H9 (cell line): ENCODE data around the gene SPTLC3. TPM values are rescaled to one million over a fixed set of nuclear protein-coding genes. Genes with fewer than 3 reads are reported as not detected.
A peak's percentile ranks its signal among the peaks of the same experiment; 100 is the strongest.

ENCODE experiments used
- DNase-seq: peaks from one replicate; pipeline ENCODE4 v3.0.0-alpha.2; 2017
- H2AFZ ChIP-seq: one replicate; pipeline ENCODE4 v1.6.1; 2013; ENCODE audit warnings: mild to moderate bottlenecking, low read length, control low read depth, moderate library complexity
- H2AK5ac ChIP-seq: 2 replicates; pipeline ENCODE4 v1.6.1; 2013; ENCODE audit warnings: low read length, control low read depth, mixed read lengths; ENCODE audit not compliant: insufficient read length
- H2BK120ac ChIP-seq: one replicate; pipeline ENCODE4 v1.6.1; 2013; ENCODE audit warnings: low read depth, mild to moderate bottlenecking, low read length, control low read depth, inconsistent platforms; ENCODE audit not compliant: poor library complexity, severe bottlenecking
- H2BK12ac ChIP-seq: 2 replicates; pipeline ENCODE4 v1.6.1; 2013; ENCODE audit warnings: low read length, control low read depth, mixed read lengths, low read depth; ENCODE audit not compliant: insufficient read length
- H2BK15ac ChIP-seq: 2 replicates; pipeline ENCODE4 v1.6.1; 2013; ENCODE audit warnings: low read depth, low read length, control low read depth
- H2BK20ac ChIP-seq: one replicate; pipeline ENCODE4 v1.6.1; 2013; ENCODE audit warnings: low read depth, mild to moderate bottlenecking, low read length, control low read depth, inconsistent platforms; ENCODE audit not compliant: poor library complexity, severe bottlenecking
- H2BK5ac ChIP-seq: 2 replicates; pipeline ENCODE4 v1.6.1; 2013; ENCODE audit warnings: low read length, control low read depth, mixed read lengths; ENCODE audit not compliant: insufficient read length
- H3K14ac ChIP-seq: 2 replicates; pipeline ENCODE4 v1.6.1; 2013; ENCODE audit warnings: low read length, control low read depth; ENCODE audit not compliant: insufficient read depth
- H3K18ac ChIP-seq: 2 replicates; pipeline ENCODE4 v1.6.1; 2013; ENCODE audit warnings: low read depth, mild to moderate bottlenecking, mixed read lengths, low read length, control low read depth; ENCODE audit not compliant: insufficient read length
- H3K23ac ChIP-seq: 2 replicates; pipeline ENCODE4 v1.6.1; 2013; ENCODE audit warnings: low read length, control low read depth, mixed read lengths, low read depth; ENCODE audit not compliant: insufficient read length
- H3K23me2 ChIP-seq: 2 replicates; pipeline ENCODE4 v1.6.1; 2013; ENCODE audit warnings: low read depth, mild to moderate bottlenecking, mixed read lengths, low read length, control low read depth; ENCODE audit not compliant: insufficient read length, poor library complexity, severe bottlenecking
- H3K27ac ChIP-seq: 2 replicates; pipeline ENCODE4 v1.5.1; 2013; ENCODE audit warnings: low read length, control low read depth, mixed read lengths, low read depth; ENCODE audit not compliant: insufficient read length
- H3K27me3 ChIP-seq: 2 replicates; pipeline ENCODE4 v1.6.1; 2013; ENCODE audit warnings: low read length, control low read depth, inconsistent platforms; ENCODE audit not compliant: insufficient read depth
- H3K4ac ChIP-seq: 2 replicates; pipeline ENCODE4 v1.6.1; 2013; ENCODE audit warnings: low read depth, mild to moderate bottlenecking, control low read depth, inconsistent platforms, low read length, moderate library complexity
- H3K4me1 ChIP-seq: 2 replicates; pipeline ENCODE4 v1.6.1; 2013; ENCODE audit warnings: low read length, control low read depth, inconsistent platforms; ENCODE audit not compliant: insufficient read depth
- H3K4me2 ChIP-seq: 2 replicates; pipeline ENCODE4 v1.6.1; 2013; ENCODE audit warnings: low read length, control low read depth, mixed read lengths; ENCODE audit not compliant: insufficient read length, insufficient read depth
- H3K56ac ChIP-seq: 2 replicates; pipeline ENCODE4 v1.6.1; 2013; ENCODE audit warnings: low read depth, mild to moderate bottlenecking, mixed read lengths, low read length, control low read depth; ENCODE audit not compliant: insufficient read length
- H3K79me1 ChIP-seq: 2 replicates; pipeline ENCODE4 v1.6.1; 2013; ENCODE audit warnings: low read depth, mild to moderate bottlenecking, moderate library complexity, low read length, control low read depth, inconsistent platforms; ENCODE audit not compliant: insufficient read depth, poor library complexity, severe bottlenecking
- H3K79me2 ChIP-seq: 2 replicates; pipeline ENCODE4 v1.6.1; 2013; ENCODE audit warnings: low read length, control low read depth, inconsistent platforms; ENCODE audit not compliant: insufficient read depth
- H3K9ac ChIP-seq: 2 replicates; pipeline ENCODE4 v1.6.1; 2013; ENCODE audit warnings: low read length, control low read depth, mixed read lengths; ENCODE audit not compliant: insufficient read length; ENCODE audit errors: extremely low read depth
- H3K9me3 ChIP-seq: one replicate; pipeline ENCODE4 v1.6.1; 2013; ENCODE audit warnings: low read depth, low read length, inconsistent platforms; ENCODE audit not compliant: control insufficient read depth
- H3T11ph ChIP-seq: one replicate; pipeline ENCODE4 v1.6.1; 2013; ENCODE audit warnings: mild to moderate bottlenecking, low read length, control low read depth, inconsistent platforms
- H4K20me1 ChIP-seq: one replicate; pipeline ENCODE4 v1.6.1; 2013; ENCODE audit not compliant: control insufficient read depth, insufficient read length, insufficient read depth
- H4K5ac ChIP-seq: 2 replicates; pipeline ENCODE4 v1.6.1; 2013; ENCODE audit warnings: low read depth, mild to moderate bottlenecking, mixed read lengths, low read length, control low read depth; ENCODE audit not compliant: insufficient read length
- H4K8ac ChIP-seq: replicated peaks from 2 replicates; pipeline ENCODE4 v1.6.1; 2013; ENCODE audit warnings: low read length, control low read depth, mixed read lengths, low read depth; ENCODE audit not compliant: insufficient read length
- H4K91ac ChIP-seq: 2 replicates; pipeline ENCODE4 v1.6.1; 2013; ENCODE audit warnings: low read depth, mild to moderate bottlenecking, moderate library complexity, mixed read lengths, low read length, control low read depth; ENCODE audit not compliant: insufficient read length
- H3K27ac Mint-ChIP-seq, 3 experiments: 2 replicates in 2 of 3; 3 replicates in 1 of 3; pipeline ENCODE4 v1.8.0; 2020 to 2021; ENCODE audit warnings: mixed read lengths in 3 of 3, mild to moderate bottlenecking in 1 of 3, moderate library complexity in 1 of 3
- H3K27me3 Mint-ChIP-seq: 2 replicates; pipeline ENCODE4 v1.8.0; 2021; ENCODE audit warnings: low read depth, mild to moderate bottlenecking, moderate library complexity, mixed read lengths
- H3K36me3 Mint-ChIP-seq, 3 experiments: 2 replicates in 2 of 3; 3 replicates in 1 of 3; pipeline ENCODE4 v1.8.0; 2020 to 2021; ENCODE audit warnings: low read depth in 3 of 3, mixed read lengths in 3 of 3; ENCODE audit not compliant: insufficient read depth in 1 of 3
- H3K4me1 Mint-ChIP-seq, 2 experiments: 2 replicates each; pipeline ENCODE4 v1.8.0; 2020; ENCODE audit warnings: mixed read lengths in 2 of 2
- H3K4me3 Mint-ChIP-seq, 2 experiments: 2 replicates in 1 of 2; 3 replicates in 1 of 2; pipeline ENCODE4 v1.8.0; 2020 to 2021; ENCODE audit warnings: mild to moderate bottlenecking in 2 of 2, mixed read lengths in 2 of 2, moderate library complexity in 1 of 2
- H3K9me3 Mint-ChIP-seq, 2 experiments: 2 replicates in 1 of 2; 3 replicates in 1 of 2; pipeline ENCODE4 v1.8.0; 2020; ENCODE audit warnings: mild to moderate bottlenecking in 2 of 2, mixed read lengths in 2 of 2, moderate library complexity in 1 of 2
- CTCF ChIP-seq: fragments of 200-600 bp; sonication (generic); conservative IDR thresholded peaks from 3 replicates; pipeline ENCODE4 v1.8.0; 2021; ENCODE audit warnings: antibody characterized with exemption, mild to moderate bottlenecking
- WGBS: extraction: QIAGEN DNeasy Blood & Tissue Kit; methylation state at CpG from one replicate; pipeline ENCODE4 v1.1.7; 2013; ENCODE audit warnings: missing lambda C conversion rate, low lambda C conversion rate, mixed read lengths; ENCODE audit not compliant: insufficient read length; ENCODE audit errors: extremely low coverage; 5-methylcytosine and 5-hydroxymethylcytosine counted together
- total RNA-seq: library from RNA; stranded (reverse); gene quantifications from 2 replicates; pipeline ENCODE4 v1.2.1, GENCODE V29; 2021

SPTLC3 gene
- total RNA-seq, 1 experiment from 2014 or later, result 0.68 TPM

- Mint-ChIP-seq H3K27ac (peak overlapping the region in 2 of 3 experiments; percentile 28 to 30; a peak in 2 of 7 replicates), H3K4me3 (no peak overlapping the region), H3K27me3 (no peaks in the 10 kb centered on the region; the same call in none of the 2 replicates), H3K9me3 (no peaks in the 10 kb centered on the region), H3K36me3 (no peaks in the 10 kb centered on the region), H3K4me1 (peaks cover 34 to 37% of the 10 kb centered on the region in 2 experiments)
- Histone ChIP-seq H4K20me1 (no peaks in the 10 kb centered on the region), H3K27ac (no peak overlapping the region), H4K91ac (no peak overlapping the region), H3K27me3 (no peaks in the 10 kb centered on the region), H4K8ac (no peak overlapping the region), H3K79me2 (no peaks in the 10 kb centered on the region), H3K14ac (no peak overlapping the region), H3T11ph (no peak overlapping the region), H3K4me1 (no peaks in the 10 kb centered on the region; the same call in 1 of the 2 replicates), H2BK120ac (no peak overlapping the region), H2BK20ac (no peak overlapping the region), H3K4me2 (no peak overlapping the region), H2BK5ac (no peak overlapping the region), H3K9me3 (no peaks in the 10 kb centered on the region), H3K79me1 (no peaks in the 10 kb centered on the region), H3K23me2 (no peaks in the 10 kb centered on the region), H3K23ac (no peak overlapping the region), H3K4ac (no peak overlapping the region), H2AK5ac (no peak overlapping the region), H2BK15ac (no peak overlapping the region), H4K5ac (no peak overlapping the region), H3K56ac (no peak overlapping the region), H2BK12ac (no peak overlapping the region), H3K9ac (no peak overlapping the region), H2AFZ (peak overlapping the region; percentile 46), H3K18ac (no peak overlapping the region)
- WGBS, result no CpG with 5 or more reads among the region's 1 CpG
- no peak for DNase-seq
- TF ChIP-seq CTCF, result no peak
These were observed 4.1 kb downstream of the SPTLC3 start for GRCh38 chr20:13012886-13013285.
